NCI-H226 (cell line): ENCODE results near the gene ATAD1.
"Not testable (repeated sequence)": the region's sequence is repeated elsewhere in the genome, so short reads cannot be mapped to it uniquely, and the experiment has no call there.

Experiments used
- DNase-seq: peaks from one replicate; pipeline ENCODE4 v3.0.0-alpha.2; 2015

Gene ATAD1

DNA sequence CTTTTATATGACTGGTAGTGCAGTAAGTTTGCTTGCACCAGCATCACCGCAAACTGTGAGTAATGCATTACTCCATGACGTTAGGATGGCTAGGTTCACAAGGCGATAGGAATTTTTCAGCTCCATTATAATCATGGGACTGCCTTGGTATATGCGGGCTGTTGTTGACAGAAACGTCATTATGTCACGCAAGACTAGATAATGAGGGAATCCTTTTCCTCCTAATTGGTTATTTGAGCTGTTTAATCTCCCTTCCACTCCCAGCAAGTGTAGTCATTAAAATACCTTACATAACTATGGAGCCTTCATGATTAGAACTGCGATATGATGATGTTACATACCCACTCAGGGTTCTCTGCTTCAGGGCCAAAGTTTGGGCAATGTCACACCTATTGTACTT lies 28.0 kb upstream of the ATAD1 start:
- DNase-seq = peak; percentile 89

DNA sequence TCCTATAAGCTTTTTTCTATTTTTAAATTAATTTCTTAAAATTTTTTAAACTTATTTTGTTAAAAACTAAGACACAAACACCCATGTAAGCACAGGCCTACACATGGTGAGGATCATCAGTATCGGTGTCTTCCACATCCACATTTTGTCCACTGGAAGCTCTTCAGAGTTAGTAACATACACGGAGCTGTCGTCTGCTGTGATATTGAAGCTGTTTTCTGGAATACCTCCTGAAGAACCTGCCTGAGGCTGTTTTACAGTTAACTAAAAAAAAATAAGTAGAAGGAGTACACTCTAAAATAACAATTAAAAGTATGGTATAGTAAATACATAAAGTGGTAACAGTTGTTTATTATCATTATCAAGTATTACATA lies 27.6 kb upstream of the ATAD1 start:
- DNase-seq = no peak

DNA sequence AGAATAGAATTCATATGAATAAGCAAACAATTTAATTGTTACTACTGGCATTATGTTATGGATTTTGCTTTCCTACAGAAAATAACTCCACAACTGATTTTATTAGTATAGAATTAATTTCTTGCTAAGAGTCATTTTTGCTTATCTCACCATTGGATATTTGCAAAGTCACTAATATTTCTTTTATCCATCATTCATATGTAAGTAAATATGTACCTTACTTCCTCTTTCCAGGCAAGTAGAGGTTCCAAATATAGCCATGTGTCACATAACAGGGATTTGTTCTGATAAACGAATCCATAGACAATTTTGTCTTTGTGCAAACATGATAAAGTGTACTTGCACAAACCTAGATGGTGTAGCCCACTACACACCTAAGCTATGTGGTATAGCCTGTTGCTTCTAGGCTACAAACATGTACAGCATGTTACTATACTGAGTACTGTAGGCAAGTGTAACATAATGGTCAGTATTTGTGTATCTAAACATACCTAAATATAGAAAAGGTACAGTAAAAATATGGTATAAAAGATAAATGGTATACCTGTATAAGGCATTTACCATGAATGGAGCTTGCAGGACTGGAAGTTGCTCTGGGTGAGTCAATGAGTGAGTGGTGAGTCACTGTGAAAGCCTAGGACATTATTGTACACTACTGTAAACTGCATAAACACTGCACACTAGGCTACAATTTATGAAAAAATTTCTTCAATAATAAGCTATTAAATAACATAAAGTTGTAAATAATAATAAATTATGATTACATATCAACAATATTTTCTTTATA lies 27.0 kb upstream of the ATAD1 start:
- peak; percentile 64 for DNase-seq

DNA sequence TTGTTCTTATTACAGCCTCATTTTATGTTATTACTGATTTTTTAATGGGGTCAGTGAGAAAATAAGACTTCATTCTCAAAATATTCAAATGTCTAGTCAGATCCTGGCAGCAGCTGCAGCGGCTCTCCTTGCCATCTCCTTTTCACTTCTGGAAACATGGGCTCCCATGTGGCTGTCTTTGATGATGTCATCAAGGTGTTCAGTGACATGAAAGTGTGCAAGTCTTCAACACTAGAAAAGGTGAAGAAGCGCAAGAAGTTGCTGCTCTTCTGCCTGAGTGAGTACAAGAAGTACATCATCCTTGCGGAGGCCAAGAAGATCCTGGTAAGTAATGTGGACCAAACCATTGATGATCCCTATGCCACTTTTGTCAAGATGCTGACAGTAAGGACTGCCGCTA lies 25.7 kb upstream of the ATAD1 start:
- DNase-seq = no peak

DNA sequence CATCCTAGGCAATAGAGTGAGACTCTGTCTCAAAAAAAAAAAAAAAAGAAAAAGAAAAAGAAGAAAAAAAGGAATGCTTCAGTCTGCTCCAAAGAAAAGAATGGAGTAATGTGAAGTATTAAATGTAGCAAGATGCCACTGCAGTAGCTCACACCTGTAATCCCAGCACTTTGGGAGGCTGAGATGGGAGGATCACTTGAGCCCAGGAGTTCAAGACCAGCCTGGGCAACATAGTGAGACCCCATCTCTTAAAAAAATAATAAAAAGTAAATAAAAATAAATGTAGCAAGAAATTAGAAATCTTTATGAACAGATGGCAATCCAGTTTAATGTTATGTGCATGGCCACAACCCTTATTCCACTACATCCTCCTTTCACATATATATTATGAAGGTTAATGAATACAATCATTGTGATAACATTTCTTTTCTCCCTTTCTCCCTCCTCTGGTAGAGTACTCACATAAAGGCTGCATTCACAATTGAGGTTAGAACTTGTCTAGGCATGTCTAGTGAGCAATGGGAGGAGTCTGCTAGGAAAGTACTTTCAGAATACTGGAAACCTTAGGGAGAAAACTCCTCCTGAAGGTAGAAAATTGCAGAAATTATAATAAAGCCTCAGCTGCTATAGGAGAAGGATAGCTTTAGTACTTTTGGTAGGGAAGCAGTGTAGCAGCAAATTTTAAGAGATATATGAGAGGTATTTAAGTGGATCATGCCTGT lies 24.9 kb upstream of the ATAD1 start:
- DNase-seq = peak; percentile 55

DNA sequence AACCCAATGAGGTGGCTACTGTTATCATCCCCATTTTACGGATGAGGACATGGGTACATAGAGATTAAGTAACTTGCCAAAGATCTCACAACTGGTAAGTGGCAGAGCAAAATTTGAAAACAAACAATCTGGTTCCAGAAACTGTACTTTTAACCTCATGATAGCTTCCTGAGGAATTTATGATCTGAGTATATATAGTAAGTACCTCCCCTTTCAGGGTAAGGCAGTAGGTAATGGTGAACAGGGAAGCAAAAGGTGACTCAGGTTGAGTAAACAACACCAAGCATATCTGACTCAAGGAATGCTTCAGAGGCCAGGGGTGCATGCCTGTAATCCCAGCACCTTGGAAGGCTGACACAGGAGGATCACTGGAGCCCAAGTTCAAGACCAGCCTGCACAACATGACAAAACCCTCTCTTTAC lies 24.2 kb upstream of the ATAD1 start:
- DNase-seq = peak; percentile 89

DNA sequence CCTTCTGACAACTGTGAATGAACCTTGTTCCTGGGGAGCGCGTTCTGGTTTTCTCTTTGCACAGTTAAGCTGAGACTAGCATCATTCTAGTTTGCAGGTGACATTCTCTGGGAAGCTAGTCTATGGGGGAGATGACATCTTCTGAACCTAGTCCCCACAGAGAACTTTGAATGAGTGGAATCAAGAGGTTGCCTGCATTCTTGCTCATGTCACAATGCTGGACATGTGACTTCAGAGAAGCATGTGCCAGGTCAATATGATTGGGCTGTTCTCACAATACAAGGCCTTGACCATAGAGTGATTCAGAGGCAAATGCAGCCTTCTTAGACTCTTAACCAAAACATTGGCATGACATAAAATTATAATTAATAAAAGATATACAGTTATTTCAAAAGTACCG lies 23.2 kb upstream of the ATAD1 start:
- DNase-seq = no peak

DNA sequence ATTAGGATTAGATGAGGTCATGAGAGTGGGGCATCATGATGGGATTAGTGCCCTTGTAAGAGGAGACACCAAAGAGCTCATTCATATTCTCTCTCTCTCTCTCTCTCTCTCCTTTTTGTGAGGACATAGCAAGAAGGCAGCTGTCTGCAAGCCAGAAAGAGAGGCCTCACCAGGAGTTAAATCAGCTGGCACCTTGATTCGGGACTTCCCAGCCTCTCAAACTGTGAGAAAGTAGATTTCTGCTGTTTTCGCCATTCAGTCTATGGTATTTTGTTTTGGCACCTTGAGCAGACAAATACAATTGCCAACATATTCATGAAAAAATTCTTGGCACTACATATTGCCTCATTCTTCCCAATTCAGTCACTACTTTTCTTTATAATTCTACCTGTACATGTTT lies 20.6 kb upstream of the ATAD1 start:
- no peak for DNase-seq

DNA sequence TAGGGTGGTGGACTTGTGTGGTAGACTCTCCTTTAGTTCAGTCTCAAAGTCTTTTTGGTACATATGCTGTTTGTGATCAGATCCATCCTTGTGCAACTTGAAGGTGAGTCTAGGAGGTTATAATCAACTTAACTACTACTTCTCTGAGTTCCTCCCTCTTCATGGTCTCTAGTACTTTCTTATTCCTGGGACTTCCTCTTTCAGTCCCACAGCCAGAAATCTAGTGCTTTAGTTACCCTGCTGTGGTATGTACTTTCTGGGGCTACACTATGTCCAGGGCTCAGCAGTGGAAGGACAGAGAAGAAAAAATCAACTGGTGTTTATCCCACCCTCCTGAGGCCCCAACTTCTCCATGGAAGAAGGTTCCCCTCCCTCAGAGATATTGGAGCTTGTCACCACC lies 19.4 kb upstream of the ATAD1 start:
- no peak for DNase-seq

DNA sequence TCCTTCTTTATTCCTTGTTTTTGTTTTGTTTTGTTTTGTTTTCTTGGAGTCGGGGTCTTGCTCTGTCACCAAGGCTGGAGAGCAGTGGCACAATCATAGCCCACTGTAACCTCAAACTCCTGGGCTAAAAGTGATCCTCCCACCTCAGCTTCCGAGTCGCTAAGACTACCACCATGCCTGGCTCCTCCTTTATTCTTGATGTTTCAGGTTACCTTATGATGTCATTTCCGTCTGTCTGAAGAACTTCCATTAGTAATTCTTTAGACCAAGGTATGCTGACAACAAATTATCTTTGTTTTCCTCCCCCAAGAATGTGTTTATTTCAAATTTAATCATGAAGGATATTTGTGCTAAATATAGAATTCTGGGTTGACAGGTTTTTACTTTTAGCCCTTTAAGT lies 18.1 kb upstream of the ATAD1 start:
- no peak for DNase-seq

DNA sequence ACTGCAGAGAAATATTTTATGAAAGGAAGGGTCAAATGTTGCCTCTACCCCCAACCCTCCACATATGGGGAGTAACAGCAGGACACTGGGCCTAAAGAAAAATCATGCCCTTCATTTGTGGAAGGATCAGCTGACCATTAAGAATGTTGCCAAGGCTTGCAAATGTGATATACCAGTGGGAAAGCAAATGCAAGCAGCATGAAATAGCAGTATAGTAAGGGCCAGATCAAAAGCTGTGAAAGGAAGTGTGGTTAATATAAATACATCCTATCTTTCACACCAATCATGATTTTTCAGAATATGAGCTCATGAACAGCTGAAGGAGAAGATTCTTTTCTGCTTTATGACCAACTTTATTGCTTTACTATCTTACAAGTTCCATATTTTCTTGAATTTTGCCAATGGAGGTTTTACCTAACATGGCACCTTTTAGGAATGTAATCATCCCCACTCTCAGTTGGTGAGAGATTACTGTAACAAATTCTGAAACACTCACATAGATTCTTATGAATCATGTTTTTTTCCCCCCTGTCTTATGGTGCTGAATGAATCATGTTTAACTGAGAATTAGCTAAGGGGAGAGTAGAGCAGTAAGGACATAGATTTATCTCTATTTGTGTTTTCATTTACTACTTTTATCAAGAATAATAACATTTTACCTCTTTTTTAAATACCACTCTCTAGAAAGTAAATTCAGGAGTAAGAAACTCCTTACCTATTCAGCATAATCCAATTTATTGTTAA lies 12.1 kb upstream of the ATAD1 start:
- peak; percentile 45 for DNase-seq

DNA sequence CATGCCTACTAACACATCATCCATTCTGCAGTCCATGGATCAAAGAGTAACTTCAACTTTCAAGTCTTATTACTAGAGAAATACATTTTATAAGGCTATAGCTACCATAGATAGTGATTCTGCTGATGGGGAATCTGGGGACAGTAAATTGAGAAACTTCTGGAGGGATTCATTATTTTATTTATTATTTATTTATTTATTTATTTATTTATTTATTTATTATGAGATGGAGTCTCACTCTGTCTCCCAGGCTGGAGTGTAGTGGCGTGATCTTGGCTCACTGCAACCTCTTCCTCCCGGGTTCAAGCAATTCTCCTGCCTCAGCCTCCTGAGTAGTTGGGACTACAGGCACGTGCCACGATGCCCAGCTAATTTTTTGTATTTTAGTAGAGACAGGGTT lies 11.0 kb upstream of the ATAD1 start:
- not testable (repeated sequence) for DNase-seq

DNA sequence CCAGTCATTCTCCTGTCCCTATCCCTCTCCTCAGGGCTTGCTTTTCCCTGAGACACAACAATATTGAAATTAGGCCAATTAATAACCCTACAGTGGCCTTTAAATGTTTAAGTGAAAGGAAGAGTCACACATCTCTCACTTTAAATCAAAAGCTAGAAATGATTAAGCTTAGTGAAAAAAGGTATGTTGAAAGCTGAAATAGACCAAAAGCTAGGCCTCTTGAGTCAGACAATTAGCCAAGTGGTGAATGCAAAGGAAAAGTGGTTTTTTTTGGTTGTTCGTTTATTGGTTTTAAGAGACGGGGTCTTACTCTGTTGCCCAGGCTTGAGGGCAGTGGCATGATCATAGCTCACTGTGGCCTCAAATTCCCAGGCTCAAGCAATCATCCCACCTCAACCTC lies 9.7 kb upstream of the ATAD1 start:
- DNase-seq = no peak

DNA sequence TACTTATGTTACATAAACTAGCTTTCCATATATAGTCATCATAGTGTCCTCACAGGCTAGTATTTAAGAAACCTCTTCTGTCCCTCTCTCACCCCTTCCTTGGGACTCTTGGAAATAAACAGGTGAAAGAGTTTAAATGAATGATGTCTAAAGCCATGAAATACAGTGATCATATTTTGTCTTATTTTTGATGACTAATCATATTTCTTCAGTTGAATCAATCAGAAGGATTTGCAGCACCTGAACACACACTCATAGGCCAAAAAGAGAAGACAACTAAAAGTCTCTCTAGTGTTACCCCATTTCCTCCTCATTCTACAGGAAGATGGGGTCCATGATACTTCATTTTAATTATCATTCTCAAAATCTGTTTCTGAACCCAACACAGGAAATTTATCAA lies 8.6 kb upstream of the ATAD1 start:
- DNase-seq = no peak

DNA sequence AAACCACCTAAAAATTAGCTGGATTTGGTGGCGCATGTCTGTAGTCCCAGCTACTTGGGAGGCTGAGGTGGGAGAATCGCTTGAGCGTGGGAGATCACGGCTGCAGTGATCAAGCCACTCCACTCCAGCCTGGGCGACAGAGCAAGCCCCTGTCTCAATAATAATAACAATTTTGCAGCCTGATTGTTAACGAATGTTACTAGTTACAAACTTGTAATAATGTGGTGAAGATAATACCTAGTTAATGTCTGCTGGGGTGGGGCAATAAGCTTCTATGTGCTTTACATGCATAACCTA lies 1.2 kb upstream of the ATAD1 start:
- no peak for DNase-seq

DNA sequence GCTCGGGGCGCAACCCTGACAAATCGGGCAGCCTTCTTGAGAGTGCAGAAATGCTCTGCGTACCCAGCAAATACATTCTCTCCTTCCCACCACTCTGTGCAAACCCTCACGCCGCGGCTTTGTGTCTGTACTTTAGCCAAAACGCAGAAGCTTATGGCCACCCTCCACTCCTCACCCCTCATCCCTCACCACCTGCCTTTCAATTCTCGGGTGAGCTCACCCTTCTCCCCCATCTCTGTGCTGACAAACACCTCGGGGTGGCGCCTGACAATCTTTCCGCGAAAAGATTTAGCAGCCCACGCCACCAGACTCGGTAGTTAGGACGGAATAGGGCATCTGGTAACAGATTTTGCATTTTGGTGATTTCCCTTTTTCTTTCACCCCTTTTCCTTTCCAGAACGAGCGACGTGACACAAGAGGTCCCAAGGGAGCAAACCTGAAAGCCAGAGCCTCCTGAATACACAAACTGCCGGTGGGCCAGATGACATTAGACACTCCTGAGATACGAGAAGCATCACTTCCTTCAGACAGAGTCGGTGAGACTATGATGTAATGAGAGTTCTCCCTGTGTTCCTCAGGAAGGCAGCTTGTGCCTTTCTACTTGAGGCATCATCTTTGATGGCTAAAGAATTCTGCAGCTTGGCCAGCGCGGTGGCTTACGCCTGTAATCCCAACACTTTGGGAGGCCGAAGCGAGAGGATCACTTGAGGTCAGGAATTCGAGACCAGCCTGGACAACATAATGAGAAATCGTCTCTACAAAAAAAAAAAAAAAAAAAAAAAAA lies 671 bp upstream of the ATAD1 start:
- DNase-seq = peak; percentile 11

DNA sequence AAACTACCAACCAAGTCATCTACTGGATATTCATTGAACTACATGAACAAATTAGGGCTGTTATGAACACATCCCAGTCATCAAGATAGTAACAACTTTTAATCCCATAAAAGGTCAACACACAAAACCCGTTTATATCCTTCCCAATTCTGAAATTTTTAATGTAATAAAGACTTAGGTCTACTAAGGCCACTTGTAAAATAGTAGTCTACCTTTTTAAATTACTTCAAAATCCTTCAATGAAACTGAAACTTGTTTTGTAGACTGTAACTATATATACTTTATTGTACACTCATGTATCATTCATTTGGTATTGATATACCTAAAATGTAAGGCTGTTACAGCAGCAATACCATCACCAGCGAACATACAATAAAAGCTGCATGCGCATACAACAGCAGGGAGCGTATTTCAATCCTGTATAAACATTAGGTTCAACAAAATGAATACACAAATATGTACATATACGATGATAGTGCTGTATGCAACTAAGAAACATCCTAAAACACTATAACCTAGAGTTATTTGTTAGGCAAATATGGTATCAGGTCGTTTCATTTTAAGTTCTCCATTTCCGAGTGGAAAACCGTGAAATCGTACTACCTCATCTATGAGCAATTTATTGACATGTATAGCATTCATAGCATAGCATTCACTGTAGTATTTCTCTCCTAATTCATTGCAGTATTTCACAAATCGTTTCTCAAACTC lies 973 bp downstream of the ATAD1 start:
- DNase-seq = no peak

DNA sequence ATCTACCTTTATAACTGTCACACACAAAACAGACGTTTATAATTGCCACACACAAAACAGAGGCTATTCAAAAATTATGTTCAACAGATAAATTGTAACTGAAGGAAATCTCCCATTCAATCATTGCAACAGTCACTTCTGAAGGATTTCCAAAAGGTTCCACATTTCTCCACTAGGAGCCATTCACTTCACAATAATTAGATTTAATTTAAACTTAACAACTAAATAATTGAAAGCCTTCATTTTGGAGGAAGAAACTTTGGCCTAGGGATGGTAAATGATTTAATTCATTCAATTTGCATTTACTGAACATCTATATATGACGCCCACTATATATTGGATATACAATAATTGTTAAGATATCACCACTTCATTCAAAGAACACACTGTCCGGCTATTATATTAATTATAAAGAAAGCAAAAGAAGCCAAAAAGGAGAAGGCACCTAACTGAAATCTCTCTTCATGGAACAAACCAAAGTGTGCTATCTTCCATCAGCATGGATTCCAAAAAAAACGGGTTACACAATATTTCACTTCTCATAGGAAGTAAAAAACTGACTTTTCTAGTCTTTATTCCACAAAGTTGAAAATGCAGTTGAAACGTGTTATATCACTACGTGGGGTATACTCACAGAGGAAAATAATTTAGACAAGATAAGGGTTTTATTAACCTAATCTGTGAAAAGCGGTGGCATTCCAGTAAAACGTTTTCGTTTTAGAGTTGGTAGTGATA lies 1.7 kb downstream of the ATAD1 start:
- no peak for DNase-seq

DNA sequence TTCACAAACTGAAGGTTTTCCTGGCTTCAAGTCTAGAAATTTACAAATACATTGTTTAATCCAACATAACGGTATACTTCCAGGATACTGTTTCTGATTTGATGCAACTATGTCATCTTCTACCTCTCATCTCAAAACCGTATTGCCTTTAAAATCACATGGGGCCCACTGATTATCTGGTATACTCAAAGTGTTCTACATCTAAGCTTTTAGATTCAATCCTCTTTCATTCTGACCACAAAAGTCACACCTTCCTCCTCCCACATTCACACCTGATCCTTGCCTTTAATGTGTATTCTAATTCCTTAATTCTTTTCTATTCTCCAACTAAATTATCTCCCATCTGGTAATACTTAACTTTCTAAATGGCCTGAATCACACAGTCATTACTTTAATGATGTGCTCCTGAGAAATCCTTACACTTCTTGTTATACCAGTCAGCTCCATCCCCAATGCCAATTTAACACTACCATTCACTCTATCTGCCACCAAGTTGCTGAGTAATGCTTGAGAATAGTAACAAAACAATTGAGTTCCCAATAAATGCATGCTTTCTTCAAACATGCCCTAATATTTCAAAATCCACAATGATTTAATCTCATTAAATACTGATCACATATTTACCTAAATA lies 13.0 kb downstream of the ATAD1 start:
- no peak for DNase-seq

DNA sequence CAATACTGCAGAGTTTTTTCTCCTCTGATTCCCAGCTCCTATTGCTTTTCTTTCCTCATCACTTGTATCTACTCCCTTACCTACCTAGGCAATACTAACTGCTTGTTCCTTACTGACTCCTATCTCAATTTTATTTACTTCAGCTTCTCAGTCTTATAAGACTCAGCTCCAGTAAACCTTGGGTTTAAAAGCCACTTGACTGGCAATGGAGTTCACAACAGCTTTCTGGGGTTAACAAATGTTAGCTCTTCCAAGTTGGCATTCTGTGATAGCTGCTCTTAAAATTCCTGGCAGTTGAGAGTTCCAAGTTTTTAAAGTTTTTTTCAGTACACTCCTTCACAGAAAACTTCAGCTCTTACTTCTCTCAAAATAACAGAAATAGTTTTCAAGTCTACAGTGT lies 14.2 kb downstream of the ATAD1 start:
- no peak for DNase-seq

DNA sequence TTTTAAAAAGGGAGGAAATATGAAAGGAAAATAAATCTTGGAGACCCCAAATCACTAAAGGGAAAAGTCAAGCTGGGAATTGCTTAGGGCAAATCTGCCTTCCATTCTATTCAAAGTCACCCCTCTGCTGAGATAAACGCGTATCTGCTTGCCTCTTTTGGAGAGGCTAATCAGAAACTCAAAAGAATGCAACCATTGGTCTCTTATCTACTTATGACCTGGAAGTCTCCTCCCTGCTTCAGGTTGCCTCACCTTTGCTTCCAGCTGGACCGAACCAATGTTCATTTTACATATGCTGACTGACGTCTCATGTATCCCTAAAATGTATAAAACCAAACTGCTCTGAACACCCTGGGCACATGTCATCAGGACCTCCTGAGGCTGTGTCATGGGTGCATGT lies 14.7 kb downstream of the ATAD1 start:
- no peak for DNase-seq
